Erythroblast (primary cell): ENCODE results near the gene KCNT1.

ENCODE experiments used
- GATA1 ChIP-seq: IDR thresholded peaks from 2 replicates; pipeline ENCODE4 v1.6.1; 2011; ENCODE audit warnings: low read depth, mild to moderate bottlenecking, control low read depth, low read length, moderate library complexity
- POLR2A ChIP-seq: IDR thresholded peaks from 2 replicates; pipeline ENCODE4 v1.6.1; 2011; ENCODE audit warnings: mild to moderate bottlenecking, low read length

DNA sequence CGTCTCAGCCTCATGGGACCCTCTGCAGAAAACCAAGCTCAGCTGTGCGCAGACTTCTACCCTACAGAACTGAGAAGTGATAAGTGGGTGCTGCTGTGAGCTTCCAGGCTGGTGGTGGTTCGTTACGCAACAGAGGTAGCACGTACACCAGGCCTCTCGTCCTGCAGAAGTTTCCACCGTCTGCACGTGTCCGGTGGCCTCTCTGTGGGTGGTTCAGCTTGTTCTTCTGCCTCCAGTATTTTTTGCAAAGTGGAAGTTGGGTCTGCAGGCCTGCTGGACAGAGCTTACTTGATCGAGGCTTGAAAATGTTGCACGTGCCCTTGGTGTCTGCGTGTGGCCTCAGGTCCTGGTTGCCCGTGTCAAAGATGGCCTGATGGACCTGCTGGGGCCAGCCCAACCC is 27.5 kb downstream of the KCNT1 start:
- TF ChIP-seq POLR2A (no peak), GATA1 (no peak)
